SIG-M5 treated with dmso at 0.1 percent for 504 hours (cell line): ENCODE results near the gene CSNK1E.
A peak's percentile ranks its signal among the peaks of the same experiment; 100 is the strongest.

Experiments used
- DNase-seq: peaks from one replicate; lab custom pipeline; 2025; ENCODE audit not compliant: unreplicated experiment; lab: John Stamatoyannopoulos, UW

Gene CSNK1E

DNA sequence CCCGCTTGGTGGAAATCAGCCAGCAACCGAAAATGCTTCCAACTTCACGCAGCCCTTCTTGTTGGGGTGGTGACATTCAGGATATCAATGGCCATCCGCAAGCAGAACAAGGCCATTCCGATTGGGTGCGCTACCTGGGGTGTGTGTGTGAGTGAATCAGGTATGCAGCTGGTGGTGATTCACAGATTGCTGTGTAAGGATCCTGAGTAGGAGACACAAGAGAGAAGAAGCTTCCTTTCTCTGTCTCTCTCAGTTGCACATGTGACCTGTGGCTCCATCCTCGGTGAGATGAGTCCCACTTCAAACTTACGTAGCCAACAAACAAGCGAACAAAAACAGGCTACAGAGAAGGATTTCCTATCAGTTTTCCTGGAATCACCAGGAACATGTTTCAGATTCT is 34.8 kb downstream of the CSNK1E start:
- no peak for DNase-seq

DNA sequence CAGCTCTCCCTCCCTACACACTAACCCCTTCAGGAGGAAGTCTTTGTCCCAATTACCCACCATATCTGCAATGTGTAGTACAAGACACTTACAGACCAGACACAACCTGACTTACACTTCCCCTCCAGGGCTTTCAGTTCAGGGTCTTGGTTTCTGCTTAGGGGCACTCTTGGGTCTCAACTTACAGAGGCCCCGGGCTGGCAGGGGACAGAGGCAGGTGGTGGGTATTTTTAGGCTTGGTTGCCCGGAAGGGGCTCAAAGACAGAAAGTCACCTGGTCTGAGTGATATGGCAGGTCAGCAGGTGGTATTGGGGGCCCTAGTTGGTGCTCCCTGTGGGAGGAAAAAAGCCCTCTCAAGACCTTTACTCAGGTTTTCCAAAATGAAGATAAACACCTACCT is 41.1 kb downstream of the CSNK1E start:
- peak; percentile 8 for DNase-seq

DNA sequence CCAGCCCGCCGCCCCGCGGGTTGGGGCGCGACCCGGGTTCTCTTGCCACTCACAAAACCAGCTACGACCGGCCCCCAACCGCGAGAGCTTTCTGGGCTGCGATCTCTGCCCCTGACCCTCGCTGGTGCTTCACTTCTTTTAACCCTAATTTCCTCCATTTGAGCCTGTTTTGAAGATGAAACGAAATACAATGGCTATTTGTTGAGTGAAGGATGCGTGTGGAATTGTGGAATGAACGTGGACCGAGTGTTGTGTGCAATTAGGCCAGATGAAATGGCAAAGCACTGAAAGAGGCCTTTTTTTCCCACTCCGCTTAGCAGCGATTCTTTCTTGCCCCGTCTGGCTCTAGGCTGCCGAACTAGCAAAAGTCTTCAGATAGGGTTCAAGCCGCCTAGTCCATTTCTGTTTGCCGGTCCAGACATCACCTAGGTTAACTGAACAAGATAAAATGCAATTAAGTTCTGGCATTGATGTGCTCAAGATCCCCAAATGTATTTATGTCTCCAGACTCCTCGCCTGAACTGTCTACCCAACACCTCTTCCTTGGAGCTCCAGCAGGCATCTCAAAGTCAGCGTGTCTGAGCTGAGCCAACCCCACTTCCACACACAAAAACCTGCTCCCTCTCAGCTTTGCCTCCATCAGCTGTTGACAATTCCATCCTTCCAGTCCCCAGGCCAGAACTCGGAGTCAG is 44.0 kb downstream of the CSNK1E start:
- no peak for DNase-seq

DNA sequence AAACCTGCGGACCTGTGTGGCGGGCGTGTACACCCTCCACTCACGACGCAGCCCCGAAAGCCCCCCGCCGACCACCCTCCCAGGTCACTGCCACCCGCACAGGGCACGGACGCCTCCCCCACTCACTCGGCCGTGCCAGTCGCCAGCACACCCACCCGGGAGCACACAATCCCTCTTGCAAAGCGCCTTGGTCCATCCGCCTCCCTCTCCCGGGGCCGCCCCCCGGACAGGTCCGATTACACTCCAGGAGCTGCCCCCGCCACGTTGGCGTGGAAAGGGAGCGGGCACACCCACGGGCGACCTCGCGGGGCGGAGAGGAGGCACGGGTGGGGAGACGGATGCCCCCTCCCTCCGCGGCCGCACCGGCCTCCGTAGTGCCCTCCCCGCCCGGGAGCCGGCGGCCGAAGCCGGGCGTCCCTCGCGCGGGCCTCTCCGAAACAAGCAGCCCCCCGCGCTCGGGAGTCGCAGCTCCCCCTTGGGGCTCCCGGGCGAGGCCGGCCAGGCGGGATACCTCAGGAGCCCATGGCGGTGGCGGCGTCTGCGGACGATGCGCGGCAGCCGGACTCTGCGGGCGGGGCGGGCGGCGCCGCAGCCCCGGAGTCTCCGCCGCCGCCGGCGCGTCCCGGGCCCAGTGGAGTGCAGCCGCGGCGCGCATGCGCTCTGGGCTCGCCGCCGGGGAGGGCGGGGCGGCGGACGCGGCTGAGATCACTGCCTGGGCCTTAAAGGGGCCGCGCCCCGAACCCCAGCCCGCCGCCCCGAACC is 44.7 kb downstream of the CSNK1E start, which contains the start of gene TMEM184B:
TSS of gene TMEM184B (minus strand) at position 638 of the 762 bp plus-strand sequence. CDS start 25,049 bp downstream, outside the sequence.
- DNase-seq = peak; percentile 27

DNA sequence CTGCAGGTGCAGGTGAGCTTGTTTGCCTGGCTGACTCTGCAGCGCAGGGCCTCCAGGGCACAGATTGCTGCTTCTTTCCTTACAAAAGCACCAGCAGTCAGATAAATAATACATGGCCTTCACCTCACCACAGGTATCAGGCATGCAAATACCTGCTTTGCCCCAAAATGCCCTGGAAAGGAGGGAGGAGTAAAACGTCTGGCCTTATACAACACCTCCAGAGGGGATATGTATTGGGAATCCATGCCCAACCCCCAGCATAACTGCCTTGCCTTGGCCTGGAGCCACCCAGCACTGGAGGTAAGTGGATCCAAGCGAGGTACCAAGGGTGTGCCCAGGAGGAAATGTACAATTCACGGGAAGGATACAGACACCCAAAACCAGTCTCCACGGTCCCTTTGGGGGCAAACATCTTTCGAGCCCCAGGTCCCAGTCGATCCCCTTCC is 45.3 kb downstream of the CSNK1E start:
- no peak for DNase-seq

DNA sequence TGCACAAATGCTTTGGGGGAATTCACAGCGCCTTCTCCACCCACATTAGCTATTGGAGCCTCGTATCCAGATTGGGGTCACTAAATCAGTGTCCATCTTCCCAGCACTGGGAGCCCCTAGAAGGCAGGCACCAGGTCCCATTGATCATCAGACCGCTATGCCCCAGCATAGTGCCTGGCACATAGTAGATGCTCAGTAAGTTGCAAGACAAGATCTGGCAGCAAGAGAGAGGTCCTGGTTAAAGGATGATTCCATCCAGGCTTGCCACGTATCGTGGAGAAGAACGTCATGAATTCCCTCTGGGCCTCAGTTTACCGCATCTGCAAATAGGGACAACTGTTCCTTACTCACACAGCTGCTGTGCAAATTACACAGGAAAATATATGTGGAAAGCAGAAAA is 46.1 kb downstream of the CSNK1E start:
- no peak for DNase-seq

DNA sequence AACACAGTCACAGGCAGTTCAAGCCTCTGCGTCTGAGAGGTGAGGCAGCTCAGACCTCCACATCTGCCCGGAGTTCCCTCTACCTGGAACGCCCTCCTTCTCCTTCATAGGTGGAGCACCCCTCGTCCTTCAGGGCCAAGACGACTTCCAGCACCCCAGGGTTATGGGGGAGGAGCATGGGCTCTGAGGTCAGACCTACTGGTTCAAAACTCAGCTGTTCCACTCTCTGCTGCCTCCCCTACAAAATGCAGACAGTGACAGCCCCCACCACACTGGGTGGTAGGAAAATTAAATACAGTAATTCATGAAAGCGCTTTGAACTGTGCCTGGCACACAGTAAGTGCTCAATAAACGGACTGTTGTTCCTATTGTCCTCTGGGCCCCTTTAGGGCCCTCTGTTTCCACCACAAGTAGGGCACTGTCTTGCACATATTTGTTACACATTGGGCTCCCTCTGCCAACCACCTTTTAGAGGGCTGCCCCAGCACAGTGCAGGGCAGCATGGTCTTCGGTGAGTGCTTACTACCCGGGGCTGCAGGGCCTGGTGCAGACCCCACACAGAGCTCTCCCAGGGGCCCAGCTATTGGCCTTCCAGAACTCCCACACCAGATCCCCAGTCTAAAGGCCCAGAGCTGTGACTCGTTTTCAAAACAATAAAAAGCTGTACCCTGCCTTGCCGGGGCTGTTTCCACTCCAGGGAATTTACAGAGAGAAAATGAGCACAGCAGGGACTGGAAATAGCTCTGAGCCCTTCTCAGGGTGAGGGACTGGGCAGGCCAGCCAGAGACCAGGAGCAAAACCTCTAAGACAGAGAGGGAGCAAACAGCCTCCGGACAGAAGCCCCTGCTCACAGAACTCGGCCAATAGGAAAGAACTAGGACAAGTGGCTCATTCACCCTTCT is 46.9 kb downstream of the CSNK1E start:
- no peak for DNase-seq

DNA sequence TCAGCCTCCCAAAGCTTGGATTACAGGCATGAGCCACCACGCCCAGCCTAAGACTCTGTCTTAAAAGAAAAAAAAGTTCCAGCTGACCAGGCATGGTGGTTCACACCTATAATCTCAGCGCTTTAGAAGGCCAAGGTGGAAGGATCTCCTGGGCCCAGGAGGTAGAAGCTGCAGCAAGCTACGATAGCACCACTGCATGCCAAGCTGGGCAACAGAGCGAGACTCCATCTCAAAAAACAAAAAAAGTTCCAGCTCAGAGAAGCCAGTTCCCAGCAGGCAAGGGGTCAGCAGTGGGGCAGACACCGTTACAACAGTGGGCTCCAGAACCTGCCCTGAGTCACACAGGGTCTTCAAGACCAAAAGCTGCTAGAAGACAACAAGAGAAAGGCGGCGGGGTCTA is 47.8 kb downstream of the CSNK1E start:
- DNase-seq = no peak

DNA sequence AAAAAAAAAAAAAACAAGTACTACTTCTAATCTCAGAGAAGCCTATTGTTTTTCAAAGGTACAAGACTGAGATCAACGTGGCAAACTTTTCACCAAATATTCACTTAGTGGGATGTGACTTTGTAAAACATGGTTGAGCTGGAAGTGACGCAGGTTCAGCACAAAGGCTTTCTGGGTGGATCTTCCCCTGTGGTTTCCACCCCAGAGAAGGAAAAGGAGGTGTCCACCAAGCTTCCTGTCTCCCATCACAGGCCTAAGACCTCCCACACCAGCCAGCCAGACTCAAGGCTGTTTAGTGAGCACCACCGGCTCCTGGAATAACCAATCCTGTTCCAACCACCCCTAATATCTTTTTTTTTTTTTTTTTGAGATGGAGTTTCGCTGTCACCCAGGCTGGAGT is 50.1 kb downstream of the CSNK1E start:
- DNase-seq = no peak

DNA sequence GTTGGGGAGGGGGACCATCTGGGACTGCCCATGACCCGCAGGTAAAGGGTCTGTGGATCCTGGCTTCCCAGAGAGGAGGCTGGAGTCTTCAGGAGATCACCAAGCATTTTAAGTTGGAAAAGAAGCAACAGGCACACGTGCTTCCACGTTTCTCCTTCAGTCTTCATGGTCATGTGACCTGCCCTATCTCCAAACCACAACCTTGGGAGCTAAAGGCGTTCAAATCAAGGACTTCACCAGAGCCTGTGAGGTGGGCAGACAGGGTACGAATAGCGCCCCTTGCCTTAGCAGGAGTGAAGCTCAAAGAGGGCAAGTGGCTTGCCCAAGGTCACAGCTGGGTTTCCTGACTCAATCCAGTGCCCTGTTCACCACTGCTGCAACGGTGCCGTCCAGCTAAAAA is 51.1 kb downstream of the CSNK1E start:
- no peak for DNase-seq

DNA sequence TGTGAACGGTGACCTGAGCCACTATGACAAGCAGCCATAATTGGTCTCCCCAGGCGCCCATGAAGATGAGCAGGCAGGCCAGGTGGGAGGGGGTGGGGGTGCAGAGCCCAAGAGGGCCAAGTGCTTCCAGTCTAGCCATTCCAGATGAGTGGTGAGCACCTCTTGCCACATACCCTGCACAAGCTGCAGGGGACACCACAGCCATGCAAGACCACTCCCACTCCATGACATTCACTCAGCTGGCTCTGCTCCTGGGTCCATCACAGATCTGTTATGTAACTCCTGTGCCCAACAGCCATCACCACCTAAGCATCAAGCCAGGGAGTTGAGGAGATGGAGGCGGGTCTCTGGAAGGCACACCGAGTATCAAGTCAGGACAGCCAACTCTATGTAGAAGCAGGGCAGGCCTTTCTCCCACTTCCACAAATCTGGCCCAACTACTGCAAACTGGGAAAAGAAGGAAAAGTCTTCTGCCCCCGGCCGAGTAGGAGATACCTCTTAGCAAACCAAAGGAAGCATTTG is 52.9 kb downstream of the CSNK1E start:
- no peak for DNase-seq

DNA sequence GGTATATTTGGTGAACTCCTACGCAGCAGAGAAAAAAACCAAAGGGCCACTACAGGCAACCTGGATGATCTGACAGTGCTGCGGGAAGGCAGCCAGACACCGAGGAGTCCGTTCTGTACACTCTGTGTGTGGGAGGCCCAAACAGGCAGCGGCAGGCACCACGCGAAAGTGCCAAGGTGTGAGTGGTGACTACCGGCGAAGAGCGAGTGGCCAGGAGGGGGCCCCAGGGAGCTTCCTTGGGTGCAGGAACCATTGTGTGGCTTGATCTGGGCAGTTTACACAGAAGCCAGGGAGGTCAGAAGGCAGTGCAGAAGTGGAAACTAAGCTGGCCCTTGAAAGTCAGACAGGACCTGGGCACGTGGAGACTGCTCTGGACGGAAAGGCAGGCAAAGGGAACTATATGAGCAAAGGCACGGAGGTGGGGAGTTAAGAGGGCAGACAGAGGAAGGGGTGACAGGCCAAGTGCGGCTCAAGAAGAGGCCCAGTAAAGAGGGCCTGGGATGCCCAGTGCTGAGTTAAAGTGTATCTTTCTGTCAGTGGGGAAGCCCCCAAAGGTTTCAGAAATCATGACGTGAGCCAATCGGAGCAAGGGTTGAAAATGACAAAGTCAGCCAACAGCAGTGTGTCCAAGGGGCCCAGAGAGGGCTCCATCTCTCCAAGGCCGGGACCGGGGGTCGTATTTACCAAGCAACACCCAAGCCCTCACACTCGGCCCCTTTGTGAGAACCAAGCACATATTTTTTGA is 55.0 kb downstream of the CSNK1E start:
- peak; percentile 9 for DNase-seq

DNA sequence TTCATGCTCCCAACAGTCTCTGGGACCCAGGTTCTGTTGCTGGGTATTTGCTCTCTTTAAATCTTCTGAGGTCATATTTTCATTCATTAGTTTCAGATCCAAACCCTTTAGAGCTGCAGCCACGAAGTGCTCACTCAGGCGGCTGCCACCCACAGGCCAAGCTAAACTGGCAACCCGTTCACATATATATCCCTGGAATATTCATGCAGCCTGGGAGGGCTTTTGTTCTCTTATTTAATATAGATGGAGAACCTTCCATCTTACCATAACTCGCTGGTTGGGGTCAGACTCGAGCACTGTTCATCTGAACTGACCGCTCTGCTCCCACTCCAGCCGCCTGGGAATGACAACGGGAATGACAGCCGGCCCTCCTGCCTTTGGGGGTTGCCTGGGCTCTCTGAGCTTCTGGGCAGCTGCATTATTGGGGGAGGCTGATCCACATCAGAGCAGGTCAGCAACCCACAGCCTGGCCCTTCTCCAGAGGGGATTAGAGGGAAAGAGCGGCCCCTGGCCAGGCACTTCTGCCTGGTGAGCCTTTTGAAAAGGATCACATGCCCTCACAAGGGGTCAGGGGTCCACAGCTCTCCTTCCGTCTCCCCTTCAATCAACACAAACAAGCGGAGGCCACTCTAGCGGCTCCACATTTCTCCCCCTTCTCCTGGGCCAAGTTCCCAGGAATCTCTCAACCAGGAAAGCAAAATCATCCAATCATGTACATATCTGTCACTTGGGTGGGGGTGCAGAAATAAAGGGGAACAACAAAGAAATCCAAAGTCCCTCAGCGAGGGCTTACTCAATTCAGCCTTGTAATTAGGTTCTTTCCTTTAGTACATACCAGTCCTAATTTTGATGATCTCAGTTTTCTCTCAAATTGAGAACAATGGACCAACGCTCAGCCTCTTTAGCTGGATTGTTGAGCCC is 56.2 kb downstream of the CSNK1E start:
- no peak for DNase-seq

DNA sequence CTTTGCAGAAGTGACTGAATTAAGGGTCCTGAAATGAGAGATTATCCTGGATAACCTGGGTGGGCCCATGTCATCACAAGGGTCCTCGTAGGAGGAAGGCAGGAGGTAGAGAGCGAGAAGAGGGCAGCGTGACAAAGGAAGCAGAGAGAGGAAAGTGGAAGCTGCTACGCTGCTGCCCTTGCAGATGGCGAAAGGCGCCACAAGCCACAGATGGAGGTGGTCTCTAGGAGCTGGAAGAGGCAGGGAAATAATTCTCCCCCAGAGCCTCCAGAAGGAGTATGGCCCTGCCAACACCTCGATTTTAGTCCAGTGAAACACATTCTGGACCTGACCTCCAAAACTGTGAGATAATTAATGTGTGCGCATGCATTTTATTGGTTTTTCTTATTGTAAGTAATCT is 57.9 kb downstream of the CSNK1E start:
- no peak for DNase-seq

DNA sequence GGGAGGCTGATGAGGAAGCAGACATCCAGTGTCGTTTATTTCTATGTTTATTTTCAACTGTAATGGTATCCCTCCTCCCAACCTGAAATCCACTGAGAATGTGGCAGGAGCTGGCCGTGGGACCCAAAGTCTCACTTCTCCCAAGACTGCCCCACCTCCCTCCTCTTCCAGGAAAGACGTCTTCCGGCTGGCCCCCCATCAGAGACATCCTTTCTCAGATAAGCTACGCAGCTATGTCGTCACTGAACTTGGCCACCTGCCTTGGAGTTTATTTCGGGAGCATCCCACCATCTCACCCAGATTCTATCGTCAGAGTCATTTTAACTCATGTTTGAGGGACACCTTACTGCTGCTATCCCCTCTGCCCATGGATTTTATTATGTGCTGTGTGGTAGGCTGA is 58.3 kb downstream of the CSNK1E start:
- no peak for DNase-seq

DNA sequence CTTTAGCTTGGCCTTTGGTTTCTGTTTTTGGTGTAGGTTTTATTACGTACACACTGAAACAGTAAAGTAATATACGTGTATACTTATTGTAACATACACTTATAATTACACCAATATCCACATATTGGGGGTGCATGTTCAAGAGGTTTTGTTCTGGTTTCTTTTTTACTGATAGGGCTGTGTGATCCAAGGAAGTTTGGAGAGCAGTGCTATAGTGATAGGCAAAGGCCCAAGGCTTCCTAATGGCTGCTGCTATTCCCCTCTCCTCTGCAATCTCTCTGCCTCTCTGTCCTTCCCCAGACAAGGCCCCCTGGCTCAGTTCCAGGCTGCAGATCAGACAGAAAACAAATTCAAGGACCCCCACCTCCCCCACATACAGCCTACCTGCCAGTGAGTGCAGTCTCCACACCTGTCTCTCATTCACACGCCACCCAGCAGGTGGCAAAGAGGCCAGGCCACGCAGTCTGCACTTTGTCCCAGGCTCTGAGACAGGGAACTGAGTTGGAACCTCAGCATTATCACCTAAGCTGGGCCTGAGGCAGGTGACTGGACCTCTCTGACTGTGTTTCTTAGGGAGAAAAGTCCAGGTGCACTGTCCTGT is 59.5 kb downstream of the CSNK1E start:
- DNase-seq = no peak

DNA sequence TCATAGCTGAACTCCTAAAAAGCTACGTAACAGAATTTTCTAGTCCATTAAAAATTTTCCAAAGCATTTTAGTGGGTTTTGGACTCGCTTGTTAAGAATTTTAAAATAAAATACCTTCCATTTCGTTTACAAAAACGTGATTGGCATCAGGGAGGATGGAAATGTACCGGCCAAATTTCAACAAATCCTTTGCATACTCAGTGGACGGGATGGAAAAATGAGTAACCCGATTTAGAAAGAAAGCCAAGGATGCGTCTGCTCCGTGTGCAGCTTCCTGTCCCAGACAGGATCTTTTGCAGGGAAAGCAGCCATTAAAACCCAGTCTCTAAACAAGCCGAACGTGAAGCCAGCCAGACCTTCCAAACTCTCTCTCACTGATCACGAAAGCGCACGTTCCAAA is 60.1 kb downstream of the CSNK1E start:
- no peak for DNase-seq

DNA sequence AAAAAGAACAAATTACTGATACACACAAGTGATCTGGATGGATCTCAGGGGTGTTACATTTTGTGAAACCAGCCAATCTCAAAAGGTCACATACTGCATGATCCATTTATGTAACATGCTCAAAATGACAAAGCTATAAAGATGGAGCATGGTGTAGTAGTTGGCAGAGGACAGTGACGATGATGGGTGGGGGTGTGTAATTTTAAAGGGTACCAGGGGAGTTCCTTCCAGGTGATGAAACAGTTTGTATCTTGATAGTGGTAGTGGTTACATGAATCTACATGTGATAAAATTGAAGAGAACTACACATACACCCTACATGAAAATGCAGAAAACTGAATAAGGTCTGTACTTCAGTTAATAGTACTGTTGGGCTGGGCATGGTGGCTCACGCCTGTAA is 61.5 kb downstream of the CSNK1E start:
- DNase-seq = no peak

DNA sequence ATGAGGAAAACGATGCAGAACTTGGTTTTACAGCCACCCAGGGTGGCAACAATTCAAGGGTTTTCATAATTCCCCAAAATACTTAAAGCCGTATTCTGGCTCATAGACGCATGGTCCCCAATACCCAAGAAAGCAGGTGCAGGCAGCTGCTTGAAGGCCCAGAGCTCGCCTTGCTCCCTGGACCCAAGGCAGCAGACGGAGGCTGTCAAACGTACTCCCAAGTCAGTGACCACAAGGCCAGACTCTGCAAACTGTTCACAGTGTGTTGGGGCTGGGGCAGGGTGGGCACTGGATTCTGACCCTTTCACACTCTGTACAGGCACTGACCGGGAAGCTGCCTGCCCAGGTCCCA is 65.9 kb downstream of the CSNK1E start:
- no peak for DNase-seq
